OCI-LY1 (cell line): Measurements from ENCODE around the gene LSAMP.

ENCODE experiments used
- H2AFZ ChIP-seq: fragments of 200-600 bp; sonication (generic), shearing (Covaris generic); 2 replicates; pipeline ENCODE4 v1.6.0; 2014; ENCODE audit warnings: antibody characterized with exemption, mild to moderate bottlenecking, low read length
- H3F3A ChIP-seq: fragments of 200-600 bp; sonication (generic), shearing (Covaris generic); 2 replicates; pipeline ENCODE4 v1.6.0; 2014; ENCODE audit warnings: mild to moderate bottlenecking, antibody characterized with exemption, low read length, moderate library complexity; ENCODE audit not compliant: insufficient read depth
- H3K27ac ChIP-seq: fragments of 200-600 bp; sonication (generic); 2 replicates; pipeline ENCODE4 v1.5.1; 2014; ENCODE audit warnings: low read length, mixed run types, mild to moderate bottlenecking, low read depth; ENCODE audit not compliant: poor library complexity, severe bottlenecking
- H3K27me3 ChIP-seq: fragments of 200-600 bp; sonication (generic); 2 replicates; pipeline ENCODE4 v1.6.0; 2014; ENCODE audit warnings: antibody characterized with exemption, mild to moderate bottlenecking, low read length, moderate library complexity; ENCODE audit not compliant: insufficient read depth
- H3K36me3 ChIP-seq: fragments of 200-600 bp; sonication (generic); 2 replicates; pipeline ENCODE4 v1.6.1; 2014; ENCODE audit warnings: mild to moderate bottlenecking, antibody characterized with exemption, low read length, moderate library complexity, mixed read lengths; ENCODE audit not compliant: insufficient read depth
- H3K4me1 ChIP-seq: fragments of 200-600 bp; sonication (generic); 2 replicates; pipeline ENCODE4 v1.5.1; 2014; ENCODE audit warnings: mild to moderate bottlenecking, low read length, moderate library complexity; ENCODE audit not compliant: insufficient read depth, severe bottlenecking
- H3K4me2 ChIP-seq: fragments of 200-600 bp; sonication (generic), shearing (Covaris generic); 2 replicates; pipeline ENCODE4 v1.6.1; 2014; ENCODE audit warnings: low read length
- H3K4me3 ChIP-seq: fragments of 200-600 bp; sonication (generic); 2 replicates; pipeline ENCODE4 v1.5.1; 2014; ENCODE audit warnings: low read length, low read depth, mild to moderate bottlenecking, mixed read lengths; ENCODE audit not compliant: poor library complexity, severe bottlenecking
- H3K79me2 ChIP-seq: fragments of 200-600 bp; shearing (Covaris generic); 2 replicates; pipeline ENCODE4 v1.6.1; 2016; ENCODE audit warnings: mixed run types, low read length, mixed read lengths; ENCODE audit not compliant: insufficient read depth
- H3K9ac ChIP-seq: fragments of 200-600 bp; sonication (generic), shearing (Covaris generic); 2 replicates; pipeline ENCODE4 v1.6.1; 2014; ENCODE audit warnings: mild to moderate bottlenecking, low read length, mixed read lengths
- H3K9me2 ChIP-seq: fragments of 200-600 bp; sonication (generic), shearing (Covaris generic); 2 replicates; pipeline ENCODE4 v1.6.1; 2014; ENCODE audit warnings: low read depth, mild to moderate bottlenecking, low read length, mixed read lengths
- H3K9me3 ChIP-seq: fragments of 200-600 bp; shearing (Covaris generic); 2 replicates; pipeline ENCODE4 v1.6.1; 2014; ENCODE audit warnings: low read length, mixed read lengths
- H4K20me1 ChIP-seq: fragments of 200-600 bp; sonication (generic), shearing (Covaris generic); 2 replicates; pipeline ENCODE4 v1.6.0; 2016; ENCODE audit warnings: mild to moderate bottlenecking, low read length; ENCODE audit not compliant: insufficient read depth
- CTCF ChIP-seq: fragments of 200-600 bp; sonication (generic), shearing (Covaris generic); IDR thresholded peaks from 2 replicates; pipeline ENCODE4 v1.5.1; 2017; ENCODE audit warnings: mild to moderate bottlenecking, antibody characterized with exemption, low read length, moderate library complexity, mixed read lengths
- EZH2 ChIP-seq: fragments of 200-600 bp; sonication (generic), shearing (Covaris generic); IDR thresholded peaks from 2 replicates; pipeline ENCODE4 v1.8.0; 2017; ENCODE audit warnings: borderline replicate concordance, mixed run types, mild to moderate bottlenecking, antibody characterized with exemption, low read length, moderate library complexity, mixed read lengths

LSAMP gene

GRCh38 chr3:115805520-115805919, 639.8 kb downstream of the LSAMP start:
- H3K4me1 ChIP-seq = no peaks in the 10 kb centered on the region
- H3K27me3 ChIP-seq = no peaks in the 10 kb centered on the region
- H3K27ac ChIP-seq = no peak overlapping the region
- H3K36me3 ChIP-seq = no peaks in the 10 kb centered on the region
- no peak overlapping the region for H3K9ac ChIP-seq
- no peak overlapping the region for H3K4me2 ChIP-seq
- H3K79me2 ChIP-seq = no peaks in the 10 kb centered on the region
- no peaks in the 10 kb centered on the region for H4K20me1 ChIP-seq
- H3K9me3 ChIP-seq = no peaks in the 10 kb centered on the region
- TF ChIP-seq CTCF = no peak
- no peak for TF ChIP-seq EZH2
- no peaks in the 10 kb centered on the region for H3K9me2 ChIP-seq
- no peak overlapping the region for H3K4me3 ChIP-seq
- no peak overlapping the region for H2AFZ ChIP-seq
- no peaks in the 10 kb centered on the region for H3F3A ChIP-seq

GRCh38 chr3:115804713-115805119, 640.6 kb downstream of the LSAMP start:
- Histone ChIP-seq H4K20me1 (no peaks in the 10 kb centered on the region), H3K79me2 (no peaks in the 10 kb centered on the region), H3K4me2 (no peak overlapping the region), H3K9ac (no peak overlapping the region), H2AFZ (no peak overlapping the region), H3K4me3 (no peak overlapping the region), H3F3A (no peaks in the 10 kb centered on the region), H3K27ac (no peak overlapping the region), H3K27me3 (no peaks in the 10 kb centered on the region), H3K9me3 (no peaks in the 10 kb centered on the region), H3K4me1 (no peaks in the 10 kb centered on the region), H3K9me2 (no peaks in the 10 kb centered on the region), H3K36me3 (no peaks in the 10 kb centered on the region)
- TF ChIP-seq CTCF = no peak
- TF ChIP-seq EZH2 = no peak

GRCh38 chr3:115804200-115804599, 641.1 kb downstream of the LSAMP start:
- Histone ChIP-seq H3K9me2 (no peaks in the 10 kb centered on the region), H3K79me2 (no peaks in the 10 kb centered on the region), H3K9me3 (no peaks in the 10 kb centered on the region), H3K9ac (no peak overlapping the region), H3K27me3 (no peaks in the 10 kb centered on the region), H4K20me1 (no peaks in the 10 kb centered on the region), H3K27ac (no peak overlapping the region), H3K4me1 (no peaks in the 10 kb centered on the region), H3F3A (no peaks in the 10 kb centered on the region), H3K4me2 (no peak overlapping the region), H3K36me3 (no peaks in the 10 kb centered on the region), H2AFZ (no peak overlapping the region), H3K4me3 (no peak overlapping the region)
- no peak for TF ChIP-seq EZH2
- TF ChIP-seq CTCF = no peak
